Vagina (tissue), 2 donors: Measurements from ENCODE around the gene CFAP74. TPM values are rescaled to one million over a fixed set of nuclear protein-coding genes. Genes with fewer than 3 reads are reported as not detected.

Experiments
- DNase-seq, 2 donors: peaks; one replicate each; pipeline ENCODE4 v3.0.0-alpha.2; 2017; ENCODE audit errors: extremely low spot score in 2 of 2
- H3K27ac ChIP-seq: fragments of 200-600 bp; sonication (generic); one replicate; pipeline ENCODE4 v1.5.1; 2019
- H3K27me3 ChIP-seq: fragments of 200-600 bp; sonication (generic); one replicate; pipeline ENCODE4 v1.5.1; 2019
- H3K36me3 ChIP-seq, 2 donors: fragments of 200-600 bp; sonication (generic); one replicate each; pipeline ENCODE4 v1.5.1; 2017 to 2019
- H3K4me1 ChIP-seq: fragments of 200-600 bp; sonication (generic); one replicate; pipeline ENCODE4 v1.5.1; 2019
- H3K4me3 ChIP-seq, 2 donors: fragments of 200-600 bp; sonication (generic); 1 replicate in 1 of 2; 2 replicates in 1 of 2; pipeline ENCODE4 v1.5.1; 2016 to 2019
- H3K9me3 ChIP-seq: fragments of 200-600 bp; sonication (generic); one replicate; pipeline ENCODE4 v1.5.1; 2019
- CTCF ChIP-seq, 3 experiments: fragments of 450-650 bp in 2 of 3; fragments of 200-600 bp in 1 of 3; sonication (generic) in 1 of 3; IDR thresholded peaks; one replicate each; pipeline ENCODE4 v1.5.1; 2017 to 2019; ENCODE audit warnings: antibody characterized with exemption in 3 of 3, mild to moderate bottlenecking in 2 of 3, moderate library complexity in 2 of 3
- POLR2A ChIP-seq, 2 donors: fragments of 450-650 bp; IDR thresholded peaks; one replicate each; pipeline ENCODE4 v1.6.1; 2017; ENCODE audit warnings: antibody characterized with exemption in 2 of 2, mild to moderate bottlenecking in 2 of 2, moderate library complexity in 2 of 2
- POLR2AphosphoS5 ChIP-seq, 2 donors: sonication (generic); formaldehyde crosslinking; IDR thresholded peaks; one replicate each; pipeline ENCODE4 v1.9.0; 2017; ENCODE audit warnings: antibody characterized with exemption in 2 of 2, mild to moderate bottlenecking in 2 of 2, low read depth in 1 of 2; ENCODE audit not compliant: insufficient read depth in 1 of 2
- intact Hi-C: fragments of 100-400 bp; cut with DNase I; formaldehyde crosslinking; loops from one replicate; pipeline ENCODE4 v1.15.1; 2023
- total RNA-seq: library from RNA; depleted of rRNA; stranded (reverse); fragments of >200 nt; gene quantifications from one replicate; pipeline ENCODE4 v1.2.3, GENCODE V29; 2016

CFAP74 gene
- total RNA-seq, 1 donor from 2014 or later: not detected

- no peak overlapping the region for H3K4me3 ChIP-seq
- no peaks in the 10 kb centered on the region for H3K9me3 ChIP-seq
- no peaks in the 10 kb centered on the region for H3K36me3 ChIP-seq
- H3K27ac ChIP-seq: no peak overlapping the region
- no peak for DNase-seq
- intact Hi-C loops: no loop called here
- H3K27me3 ChIP-seq: no peaks in the 10 kb centered on the region
- no peak for TF ChIP-seq CTCF (IDR thresholded peaks at IDR 0.05)
- no peak for TF ChIP-seq POLR2A (IDR thresholded peaks at IDR 0.05)
- TF ChIP-seq POLR2AphosphoS5 (IDR thresholded peaks at IDR 0.05; ENCODE audit: insufficient read depth in 1 of 2, low read depth in 1 of 2): no peak
- no peaks in the 10 kb centered on the region for H3K4me1 ChIP-seq
These were observed 25.4 kb upstream of the CFAP74 start for GRCh38 chr1:2028870-2029560.

GRCh38 chr1:2027961-2028583 is 24.5 kb upstream of the CFAP74 start:
- H3K4me1 ChIP-seq: no peaks in the 10 kb centered on the region
- no peaks in the 10 kb centered on the region for H3K9me3 ChIP-seq
- DNase-seq: no peak
- TF ChIP-seq POLR2AphosphoS5 (IDR thresholded peaks at IDR 0.05; ENCODE audit: insufficient read depth in 1 of 2, low read depth in 1 of 2) (no peak), CTCF (IDR thresholded peaks at IDR 0.05) (no peak), POLR2A (IDR thresholded peaks at IDR 0.05) (no peak)
- no peaks in the 10 kb centered on the region for H3K36me3 ChIP-seq
- intact Hi-C loops: no loop called here
- H3K27ac ChIP-seq: no peak overlapping the region
- no peaks in the 10 kb centered on the region for H3K27me3 ChIP-seq
- no peak overlapping the region for H3K4me3 ChIP-seq

- H3K9me3 ChIP-seq: no peaks in the 10 kb centered on the region
- DNase-seq: no peak
- no peaks in the 10 kb centered on the region for H3K36me3 ChIP-seq
- no peak for TF ChIP-seq CTCF (IDR thresholded peaks at IDR 0.05)
- TF ChIP-seq POLR2AphosphoS5 (IDR thresholded peaks at IDR 0.05; ENCODE audit: insufficient read depth in 1 of 2, low read depth in 1 of 2): no peak
- no peak for TF ChIP-seq POLR2A (IDR thresholded peaks at IDR 0.05)
- no peaks in the 10 kb centered on the region for H3K27me3 ChIP-seq
- intact Hi-C loops: no loop called here
- H3K4me3 ChIP-seq: peak overlapping the region in 1 of 2 donors; percentile 33
- H3K4me1 ChIP-seq: no peaks in the 10 kb centered on the region
- H3K27ac ChIP-seq: no peak overlapping the region
These were observed 21.9 kb upstream of the CFAP74 start for GRCh38 chr1:2025491-2025981.

GRCh38 chr1:2024887-2025286 is 21.3 kb upstream of the CFAP74 start:
- no peak for DNase-seq
- Histone ChIP-seq H3K27me3 (peaks cover under 1% of the 10 kb centered on the region), H3K27ac (no peak overlapping the region), H3K4me1 (peaks cover 2% of the 10 kb centered on the region), H3K9me3 (no peaks in the 10 kb centered on the region), H3K4me3 (no peak overlapping the region), H3K36me3 (no peaks in the 10 kb centered on the region)
- TF ChIP-seq POLR2A (IDR thresholded peaks at IDR 0.05): no peak
- TF ChIP-seq POLR2AphosphoS5 (IDR thresholded peaks at IDR 0.05; ENCODE audit: insufficient read depth in 1 of 2, low read depth in 1 of 2): no peak
- no peak for TF ChIP-seq CTCF (IDR thresholded peaks at IDR 0.05)
- intact Hi-C loops: no loop called here

GRCh38 chr1:2024451-2024850 is 20.9 kb upstream of the CFAP74 start:
- TF ChIP-seq POLR2AphosphoS5 (IDR thresholded peaks at IDR 0.05; ENCODE audit: insufficient read depth in 1 of 2, low read depth in 1 of 2): no peak
- TF ChIP-seq POLR2A (IDR thresholded peaks at IDR 0.05): no peak
- TF ChIP-seq CTCF (IDR thresholded peaks at IDR 0.05): no peak
- H3K4me3 ChIP-seq: no peak overlapping the region
- no peak overlapping the region for H3K27ac ChIP-seq
- H3K27me3 ChIP-seq: peaks cover 4% of the 10 kb centered on the region
- H3K4me1 ChIP-seq: peaks cover 7% of the 10 kb centered on the region
- H3K9me3 ChIP-seq: no peaks in the 10 kb centered on the region
- DNase-seq: no peak
- intact Hi-C loops: no loop called here
- no peaks in the 10 kb centered on the region for H3K36me3 ChIP-seq
